C4-2B (cell line): ENCODE data around the gene RUNX3.

ENCODE experiments used
- CTCF ChIP-seq: fragments of 450-650 bp; conservative IDR thresholded peaks from 2 replicates; pipeline ENCODE4 v1.5.1; 2017; ENCODE audit warnings: mild to moderate bottlenecking
- ZFX ChIP-seq: fragments of 450-650 bp; IDR thresholded peaks from 2 replicates; pipeline ENCODE4 v1.6.1; 2017

- TF ChIP-seq CTCF: no peak
- TF ChIP-seq ZFX: no peak
Observed at GRCh38 chr1:24970926-24971875, 41.1 kb upstream of the RUNX3 start.
